ENCODE results near the gene PKHD1. TPM values are rescaled to one million over a fixed set of nuclear protein-coding genes. Genes with fewer than 3 reads are reported as not detected.

PKHD1 gene
- total RNA-seq, 1 experiment from 2014 or later = 0.43 TPM

DNA sequence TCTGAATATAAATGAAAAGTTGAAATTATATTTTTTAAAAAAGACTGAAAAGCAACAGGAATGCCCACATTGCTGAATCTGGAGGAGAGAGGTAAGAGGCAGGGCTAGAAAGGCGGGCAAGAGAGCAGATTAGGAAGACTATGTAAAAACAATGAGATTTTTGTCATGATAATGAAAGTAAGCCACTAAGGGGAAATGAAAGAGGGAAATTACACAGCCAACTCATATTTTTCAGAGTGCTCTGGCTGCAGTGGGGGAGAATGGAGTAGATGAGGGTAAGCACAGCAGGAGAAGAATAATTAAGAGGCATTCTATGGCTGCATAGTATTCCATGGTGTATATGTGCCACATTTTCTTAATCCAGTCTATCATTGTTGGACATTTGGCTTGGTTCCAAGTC, 281.9 kb downstream of the PKHD1 start:
- intact Hi-C loops (cut with micrococcal nuclease; ENCODE audit: unreplicated experiment) = no loop called here
- H3K36me3 ChIP-seq (ENCODE audit: insufficient read depth, low read length, poor library complexity, severe bottlenecking) = no peaks in the 10 kb centered on the region
- no peak overlapping the region for H3K4me3 ChIP-seq (ENCODE audit: low read depth, low read length, poor library complexity, severe bottlenecking)
- DNase-seq (ENCODE audit: low spot score) = no peak
- H3K9me3 ChIP-seq (ENCODE audit: low read depth, low read length, poor library complexity, severe bottlenecking) = no peaks in the 10 kb centered on the region
- no peaks in the 10 kb centered on the region for H3K4me1 ChIP-seq (ENCODE audit: insufficient read depth, low read length, poor library complexity, severe bottlenecking)
- ChIA-PET CTCF (no interaction called here), POLR2A (ENCODE audit: low non-redundant PET) (no interaction called here)
- peaks cover 2% of the 10 kb centered on the region for H3K27me3 ChIP-seq (replicated peaks; ENCODE audit: insufficient read depth, low read depth, low read length, poor library complexity)
- no TSS peak for BruUV-seq (replicated peaks)
- H3K27ac ChIP-seq (ENCODE audit: low read depth, low read length, poor library complexity, severe bottlenecking) = no peak overlapping the region
- TF ChIP-seq, protein P1, sequence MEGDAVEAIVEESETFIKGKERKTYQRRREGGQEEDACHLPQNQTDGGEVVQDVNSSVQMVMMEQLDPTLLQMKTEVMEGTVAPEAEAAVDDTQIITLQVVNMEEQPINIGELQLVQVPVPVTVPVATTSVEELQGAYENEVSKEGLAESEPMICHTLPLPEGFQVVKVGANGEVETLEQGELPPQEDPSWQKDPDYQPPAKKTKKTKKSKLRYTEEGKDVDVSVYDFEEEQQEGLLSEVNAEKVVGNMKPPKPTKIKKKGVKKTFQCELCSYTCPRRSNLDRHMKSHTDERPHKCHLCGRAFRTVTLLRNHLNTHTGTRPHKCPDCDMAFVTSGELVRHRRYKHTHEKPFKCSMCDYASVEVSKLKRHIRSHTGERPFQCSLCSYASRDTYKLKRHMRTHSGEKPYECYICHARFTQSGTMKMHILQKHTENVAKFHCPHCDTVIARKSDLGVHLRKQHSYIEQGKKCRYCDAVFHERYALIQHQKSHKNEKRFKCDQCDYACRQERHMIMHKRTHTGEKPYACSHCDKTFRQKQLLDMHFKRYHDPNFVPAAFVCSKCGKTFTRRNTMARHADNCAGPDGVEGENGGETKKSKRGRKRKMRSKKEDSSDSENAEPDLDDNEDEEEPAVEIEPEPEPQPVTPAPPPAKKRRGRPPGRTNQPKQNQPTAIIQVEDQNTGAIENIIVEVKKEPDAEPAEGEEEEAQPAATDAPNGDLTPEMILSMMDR (conservative IDR thresholded peaks at IDR 0.05; ENCODE audit: low read depth, low read length) = no peak
- no peak for TF ChIP-seq EZH2 (IDR thresholded peaks at IDR 0.05; ENCODE audit: borderline replicate concordance, low read depth, low read length, poor library complexity, severe bottlenecking)

DNA sequence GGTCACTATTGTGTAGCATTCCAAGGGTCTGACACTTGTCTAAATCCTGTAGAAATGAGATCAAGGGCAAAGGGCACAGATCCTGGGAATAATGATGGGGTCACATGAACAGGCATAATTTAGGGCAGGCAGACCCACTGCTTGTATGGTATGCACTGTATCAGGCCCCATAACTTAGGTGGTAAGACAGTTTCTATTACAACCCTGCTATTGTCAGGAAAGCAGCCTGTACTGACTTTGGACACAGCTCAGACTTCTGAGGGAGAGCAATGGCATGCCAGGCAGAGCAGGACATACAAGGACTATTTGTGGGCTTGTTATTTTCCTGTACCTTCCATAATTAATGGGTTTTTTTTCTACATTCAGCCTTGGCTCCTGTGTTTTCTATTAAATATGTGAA, 286.8 kb downstream of the PKHD1 start:
- TF ChIP-seq, protein P1 (conservative IDR thresholded peaks at IDR 0.05; ENCODE audit: low read depth, low read length) = no peak
- no peak for TF ChIP-seq EZH2 (IDR thresholded peaks at IDR 0.05; ENCODE audit: borderline replicate concordance, low read depth, low read length, poor library complexity, severe bottlenecking)
- Histone ChIP-seq H3K36me3 (ENCODE audit: insufficient read depth, low read length, poor library complexity, severe bottlenecking) (no peaks in the 10 kb centered on the region), H3K4me3 (ENCODE audit: low read depth, low read length, poor library complexity, severe bottlenecking) (no peak overlapping the region), H3K9me3 (ENCODE audit: low read depth, low read length, poor library complexity, severe bottlenecking) (no peaks in the 10 kb centered on the region), H3K27me3 (replicated peaks; ENCODE audit: insufficient read depth, low read depth, low read length, poor library complexity) (peaks cover 2% of the 10 kb centered on the region), H3K4me1 (ENCODE audit: insufficient read depth, low read length, poor library complexity, severe bottlenecking) (no peaks in the 10 kb centered on the region), H3K27ac (ENCODE audit: low read depth, low read length, poor library complexity, severe bottlenecking) (no peak overlapping the region)
- no peak for DNase-seq (ENCODE audit: low spot score)
- CTCF ChIA-PET = no interaction called here
- POLR2A ChIA-PET (ENCODE audit: low non-redundant PET) = no interaction called here
- intact Hi-C loops (cut with micrococcal nuclease; ENCODE audit: unreplicated experiment) = no loop called here
- BruUV-seq (replicated peaks) = no TSS peak

DNA sequence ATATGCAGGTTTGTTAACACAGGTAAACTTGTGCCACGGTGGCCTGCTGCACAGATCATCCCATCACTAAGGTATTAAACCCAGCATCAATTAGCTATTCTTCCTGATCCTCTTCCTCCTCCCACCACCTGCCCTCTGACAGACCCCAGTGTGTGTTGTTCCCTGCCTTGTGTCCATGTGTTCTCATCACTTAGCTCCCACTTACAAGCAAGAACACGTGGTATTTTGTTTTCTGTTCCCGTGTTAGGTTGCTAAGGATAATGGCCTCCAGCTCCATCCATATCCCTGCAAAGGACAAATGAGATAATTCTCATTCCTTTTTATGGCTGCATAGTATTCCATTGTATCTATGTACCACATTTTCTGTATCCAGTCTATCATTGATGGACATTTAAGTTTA, 294.0 kb downstream of the PKHD1 start:
- TF ChIP-seq EZH2 (IDR thresholded peaks at IDR 0.05; ENCODE audit: borderline replicate concordance, low read depth, low read length, poor library complexity, severe bottlenecking) = no peak
- TF ChIP-seq, protein P1 (conservative IDR thresholded peaks at IDR 0.05; ENCODE audit: low read depth, low read length) = no peak
- Histone ChIP-seq H3K27me3 (replicated peaks; ENCODE audit: insufficient read depth, low read depth, low read length, poor library complexity) (no peaks in the 10 kb centered on the region), H3K4me3 (ENCODE audit: low read depth, low read length, poor library complexity, severe bottlenecking) (no peak overlapping the region), H3K9me3 (ENCODE audit: low read depth, low read length, poor library complexity, severe bottlenecking) (no peaks in the 10 kb centered on the region), H3K36me3 (ENCODE audit: insufficient read depth, low read length, poor library complexity, severe bottlenecking) (no peaks in the 10 kb centered on the region), H3K27ac (ENCODE audit: low read depth, low read length, poor library complexity, severe bottlenecking) (no peak overlapping the region), H3K4me1 (ENCODE audit: insufficient read depth, low read length, poor library complexity, severe bottlenecking) (no peaks in the 10 kb centered on the region)
- CTCF ChIA-PET = no interaction called here
- BruUV-seq (replicated peaks) = no TSS peak
- no peak for DNase-seq (ENCODE audit: low spot score)
- intact Hi-C loops (cut with micrococcal nuclease; ENCODE audit: unreplicated experiment) = no loop called here
- POLR2A ChIA-PET (ENCODE audit: low non-redundant PET) = no interaction called here
